ENCODE measurements around the gene AMIGO3.

The AMIGO3 gene

GRCh38 chr3:49725906-49726681, 6.6 kb upstream of the AMIGO3 start:
- no peak for DNase-seq (ENCODE audit: low read depth in 2 of 2)

- DNase-seq (ENCODE audit: low read depth in 2 of 2) = no peak
These were observed 5.1 kb upstream of the AMIGO3 start for GRCh38 chr3:49724586-49724985.

GRCh38 chr3:49723628-49724551, 4.4 kb upstream of the AMIGO3 start, which contains the start of gene GMPPB:
Gene GMPPB (minus strand): TSS chr3:49723951. CDS start chr3:49723726, 225 bp downstream.
- DNase-seq (ENCODE audit: low read depth in 2 of 2) = peak; percentile 82 to 84

GRCh38 chr3:49723296-49723627, 3.8 kb upstream of the AMIGO3 start:
- DNase-seq (ENCODE audit: low read depth in 2 of 2) = no peak

- no peak for DNase-seq (ENCODE audit: low read depth in 2 of 2)
These were observed 3.4 kb upstream of the AMIGO3 start for GRCh38 chr3:49722896-49723295.

GRCh38 chr3:49721896-49722781, 2.7 kb upstream of the AMIGO3 start:
- DNase-seq (ENCODE audit: low read depth in 2 of 2) = no peak

GRCh38 chr3:49721596-49721895, 2.1 kb upstream of the AMIGO3 start:
- DNase-seq (ENCODE audit: low read depth in 2 of 2) = no peak

GRCh38 chr3:49720855-49721595, 1.5 kb upstream of the AMIGO3 start:
- no peak for DNase-seq (ENCODE audit: low read depth in 2 of 2)

- no peak for DNase-seq (ENCODE audit: low read depth in 2 of 2)
These were observed 648 bp downstream of the AMIGO3 start for GRCh38 chr3:49718858-49719213.

- no peak for DNase-seq (ENCODE audit: low read depth in 2 of 2)
These were observed 1.3 kb downstream of the AMIGO3 start for GRCh38 chr3:49717959-49718857.

GRCh38 chr3:49717211-49717958, 2.1 kb downstream of the AMIGO3 start:
- DNase-seq (ENCODE audit: low read depth in 2 of 2) = no peak

GRCh38 chr3:49716691-49717210, 2.7 kb downstream of the AMIGO3 start:
- no peak for DNase-seq (ENCODE audit: low read depth in 2 of 2)

- no peak for DNase-seq (ENCODE audit: low read depth in 2 of 2)
These were observed 3.3 kb downstream of the AMIGO3 start for GRCh38 chr3:49716169-49716568.

- DNase-seq (ENCODE audit: low read depth in 2 of 2) = no peak
These were observed 3.8 kb downstream of the AMIGO3 start for GRCh38 chr3:49715611-49716121.

GRCh38 chr3:49714728-49715550, 4.5 kb downstream of the AMIGO3 start:
- no peak for DNase-seq (ENCODE audit: low read depth in 2 of 2)

GRCh38 chr3:49713336-49714105, 6.0 kb downstream of the AMIGO3 start:
- DNase-seq (ENCODE audit: low read depth in 2 of 2) = no peak

GRCh38 chr3:49712631-49713317, 6.7 kb downstream of the AMIGO3 start:
- DNase-seq (ENCODE audit: low read depth in 2 of 2) = no peak
